COLO829 (cell line): Measurements from ENCODE around the gene TAS2R5.
"Not testable (repeated sequence)": the region's sequence is repeated elsewhere in the genome, so short reads cannot be mapped to it uniquely, and the experiment has no call there.

Source experiments
- DNase-seq: peaks from one replicate; pipeline ENCODE4 v3.0.0; 2012; ENCODE audit warnings: low spot score

TAS2R5 gene, protein sequence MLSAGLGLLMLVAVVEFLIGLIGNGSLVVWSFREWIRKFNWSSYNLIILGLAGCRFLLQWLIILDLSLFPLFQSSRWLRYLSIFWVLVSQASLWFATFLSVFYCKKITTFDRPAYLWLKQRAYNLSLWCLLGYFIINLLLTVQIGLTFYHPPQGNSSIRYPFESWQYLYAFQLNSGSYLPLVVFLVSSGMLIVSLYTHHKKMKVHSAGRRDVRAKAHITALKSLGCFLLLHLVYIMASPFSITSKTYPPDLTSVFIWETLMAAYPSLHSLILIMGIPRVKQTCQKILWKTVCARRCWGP

DNA sequence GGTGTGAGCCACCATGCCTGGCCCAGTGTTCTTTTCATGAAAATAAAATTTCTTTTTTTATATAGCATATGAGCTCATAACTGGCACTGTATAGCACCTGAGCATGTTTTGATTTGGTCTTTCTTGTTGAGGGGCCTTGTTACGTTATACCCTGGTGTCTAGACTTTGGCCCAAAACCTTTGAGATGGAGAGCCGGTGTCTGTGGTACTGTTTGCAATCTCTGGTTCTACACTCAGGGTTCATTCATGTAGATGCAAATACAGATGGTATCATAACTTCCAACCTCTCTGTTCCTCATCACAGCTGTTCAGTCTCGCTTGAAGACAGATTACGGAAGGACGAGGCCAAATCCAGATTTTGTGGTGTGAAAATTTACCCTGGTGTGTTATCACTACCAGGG lies at the start of gene TAS2R5:
TSS of gene TAS2R5 (plus strand) at position 301 of the 400 bp plus-strand sequence. CDS start 145 bp downstream, outside the sequence.
- DNase-seq: no peak

DNA sequence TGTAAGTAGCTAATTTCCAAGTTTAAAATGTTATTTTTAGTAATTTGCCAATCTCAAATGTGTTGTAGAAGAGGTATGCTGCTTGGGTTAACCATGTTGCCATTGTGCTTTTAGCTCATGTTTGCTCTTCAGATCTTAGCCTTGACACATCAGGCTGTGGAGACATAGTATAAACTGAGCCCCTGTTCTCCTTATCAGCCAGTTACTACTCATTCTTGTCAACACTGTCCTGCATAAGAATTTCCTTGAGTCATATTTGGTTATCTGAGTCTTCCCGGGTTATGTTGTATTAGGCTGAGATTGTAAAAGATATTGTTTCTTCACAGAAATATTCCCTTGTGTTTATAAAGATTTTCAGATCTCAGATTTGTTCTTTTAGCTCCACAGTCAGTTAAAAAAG lies 47.8 kb upstream of the TAS2R5 start:
- DNase-seq: no peak

DNA sequence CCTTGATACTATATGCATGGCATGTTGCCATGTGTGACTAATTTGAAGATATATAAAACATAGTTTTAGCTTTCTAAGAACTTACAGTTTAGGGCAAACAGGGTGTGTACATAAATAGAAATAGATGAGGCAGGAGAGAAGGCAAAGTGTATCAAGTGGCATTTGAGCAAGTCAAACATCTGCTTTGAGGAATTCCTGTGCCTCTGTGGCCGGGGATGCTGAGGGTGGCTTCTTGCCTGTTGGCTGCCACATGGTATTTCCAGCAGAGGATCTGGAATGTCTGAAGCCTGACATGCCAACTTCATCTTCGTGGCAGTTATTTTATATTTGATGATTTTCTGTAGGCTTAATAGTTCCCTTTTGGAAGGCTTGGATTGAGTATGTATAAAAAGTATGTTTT lies 45.9 kb upstream of the TAS2R5 start:
- DNase-seq: no peak

DNA sequence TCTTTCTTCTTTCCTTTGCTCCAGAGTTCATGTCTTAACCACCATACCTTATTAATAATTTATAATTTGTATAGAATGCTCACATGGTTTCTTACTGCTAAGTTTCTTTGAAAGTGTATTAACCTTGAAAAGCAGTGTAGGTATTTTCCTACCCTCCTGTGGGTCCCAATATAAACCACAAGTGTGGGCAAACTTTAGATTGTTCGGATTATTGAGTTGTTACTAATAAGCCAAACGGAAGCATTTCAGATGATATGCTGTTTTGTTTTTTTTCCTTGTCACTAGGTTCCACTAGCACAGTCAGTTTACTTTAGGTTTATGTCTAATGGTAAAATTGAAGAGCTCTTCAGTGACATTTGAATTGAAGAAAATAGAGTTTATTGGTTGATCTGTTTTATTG lies 41.6 kb upstream of the TAS2R5 start:
- no peak for DNase-seq

DNA sequence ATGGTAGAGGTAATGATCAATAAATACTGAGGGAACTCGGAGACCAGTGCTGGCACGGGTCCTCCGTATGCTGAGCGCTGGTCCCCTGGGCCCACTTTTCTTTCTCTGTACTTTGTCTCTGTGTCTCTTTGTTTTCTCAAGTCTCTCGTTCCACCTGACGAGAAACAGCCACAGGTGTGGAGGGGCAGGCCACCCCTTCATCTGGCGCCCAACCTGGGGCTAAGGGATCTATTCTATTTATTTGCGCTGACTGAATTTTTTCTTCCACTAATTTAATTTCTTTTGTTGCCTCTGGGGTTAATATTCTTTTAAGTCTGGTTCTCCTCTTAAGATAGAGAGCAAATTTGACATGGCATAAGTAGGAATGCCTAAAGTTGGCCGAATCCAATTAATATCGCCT lies 38.1 kb upstream of the TAS2R5 start:
- DNase-seq: not testable (repeated sequence)

DNA sequence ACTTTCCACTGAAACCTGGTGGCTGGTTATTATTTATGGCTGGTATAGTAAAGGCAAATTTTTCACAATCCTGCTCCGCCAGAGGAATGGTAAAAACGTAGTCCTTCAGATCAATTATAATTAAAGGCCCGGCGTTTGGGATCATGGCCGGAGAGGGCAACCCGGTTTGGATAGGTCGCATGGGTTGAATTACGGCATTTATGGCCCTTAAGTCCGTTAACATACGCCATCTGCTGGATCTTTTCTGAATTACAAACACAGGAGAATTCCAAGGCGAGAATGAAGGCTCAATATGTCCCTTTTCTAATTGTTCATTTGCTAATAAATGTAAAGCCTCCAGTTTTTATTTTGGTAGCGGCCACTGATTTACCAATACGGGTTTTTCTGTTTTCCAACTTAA lies 37.4 kb upstream of the TAS2R5 start:
- no peak for DNase-seq

DNA sequence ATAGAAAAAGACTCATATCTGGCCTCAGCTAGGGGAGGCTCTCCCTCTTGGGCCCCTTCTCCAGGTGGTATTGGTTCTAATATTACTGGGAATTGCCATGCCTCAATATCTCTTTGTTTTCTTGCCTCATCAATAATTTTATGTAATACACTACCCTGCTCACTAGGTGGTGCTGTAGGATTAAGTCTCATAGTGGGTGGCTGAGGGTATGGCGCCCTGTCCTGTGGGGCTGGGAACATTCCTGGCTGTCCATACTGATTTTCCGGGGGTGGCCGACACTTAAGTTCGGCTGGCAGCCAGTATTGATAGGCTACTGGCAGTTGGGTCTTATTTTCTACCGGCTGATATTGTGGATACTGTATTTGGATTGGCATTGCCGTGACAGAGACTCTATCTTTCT lies 35.1 kb upstream of the TAS2R5 start:
- peak; percentile 70 for DNase-seq

DNA sequence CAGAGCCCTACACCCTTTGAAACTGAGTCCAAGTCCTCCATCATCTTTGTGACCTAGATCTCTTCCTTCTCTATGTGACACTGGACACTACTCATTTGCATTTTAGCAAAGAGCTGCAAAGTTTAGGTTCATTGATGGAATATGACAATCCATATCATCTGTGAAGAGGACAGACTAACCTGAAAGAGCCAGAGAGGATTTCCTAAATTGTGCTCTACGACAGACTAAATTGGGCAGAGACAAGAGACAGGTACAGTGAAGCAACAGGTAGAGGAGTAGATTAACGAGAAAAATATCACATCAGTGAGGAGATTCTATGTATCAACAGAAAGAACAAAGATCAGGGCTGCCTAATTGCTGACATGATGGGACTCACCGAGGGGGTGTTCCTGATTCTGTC lies 26.2 kb upstream of the TAS2R5 start, which contains the start of gene TAS2R3:
TSS of gene TAS2R3 (plus strand) at position 301 of the 400 bp plus-strand sequence. CDS start at position 363, 62 bp downstream.
- no peak for DNase-seq

DNA sequence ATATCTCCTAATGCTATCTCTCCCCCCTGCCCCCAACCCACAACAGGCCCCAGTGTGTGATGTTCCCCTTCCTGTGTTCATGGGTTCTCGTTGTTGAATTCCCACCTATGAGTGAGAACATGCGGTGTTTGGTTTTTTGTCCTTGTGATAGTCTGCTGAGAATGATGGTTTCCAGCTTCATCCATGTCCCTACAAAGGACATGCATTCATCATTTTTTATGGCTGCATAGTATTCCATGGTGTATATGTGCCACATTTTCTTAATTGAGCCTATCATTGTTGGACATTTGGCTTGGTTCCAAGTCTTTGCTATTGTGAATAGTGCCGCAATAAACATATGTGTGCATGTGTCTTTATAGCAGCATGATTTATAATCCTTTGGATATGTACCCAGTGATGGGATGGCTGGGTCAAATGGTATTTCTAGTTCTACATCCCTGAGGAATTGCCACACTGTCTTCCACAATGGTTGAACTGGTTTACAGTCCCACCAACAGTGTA lies 19.9 kb upstream of the TAS2R5 start:
- DNase-seq: not testable (repeated sequence)

DNA sequence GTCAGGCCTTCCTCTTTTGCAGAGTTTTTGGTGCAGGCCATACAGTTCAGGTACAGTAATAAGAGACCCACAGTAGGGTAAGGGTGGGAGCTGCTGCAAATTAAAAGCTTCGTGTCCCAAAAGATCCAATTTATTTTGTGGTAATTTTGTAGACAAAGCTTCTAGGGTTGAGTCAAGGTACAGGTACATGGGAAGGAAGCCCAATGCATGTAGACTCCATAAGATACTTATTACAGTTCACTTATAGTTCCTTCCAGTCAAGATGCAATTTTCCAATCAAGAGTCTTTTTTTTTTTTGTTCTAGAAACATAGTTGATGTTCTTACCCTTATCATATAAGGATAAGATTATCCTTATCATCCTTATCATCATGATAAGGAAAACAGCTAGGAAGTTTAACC lies 13.6 kb upstream of the TAS2R5 start, which contains the start of gene TAS2R4:
TSS of gene TAS2R4 (plus strand) at position 301 of the 400 bp plus-strand sequence. CDS start 1,815 bp downstream, outside the sequence.
- no peak for DNase-seq

DNA sequence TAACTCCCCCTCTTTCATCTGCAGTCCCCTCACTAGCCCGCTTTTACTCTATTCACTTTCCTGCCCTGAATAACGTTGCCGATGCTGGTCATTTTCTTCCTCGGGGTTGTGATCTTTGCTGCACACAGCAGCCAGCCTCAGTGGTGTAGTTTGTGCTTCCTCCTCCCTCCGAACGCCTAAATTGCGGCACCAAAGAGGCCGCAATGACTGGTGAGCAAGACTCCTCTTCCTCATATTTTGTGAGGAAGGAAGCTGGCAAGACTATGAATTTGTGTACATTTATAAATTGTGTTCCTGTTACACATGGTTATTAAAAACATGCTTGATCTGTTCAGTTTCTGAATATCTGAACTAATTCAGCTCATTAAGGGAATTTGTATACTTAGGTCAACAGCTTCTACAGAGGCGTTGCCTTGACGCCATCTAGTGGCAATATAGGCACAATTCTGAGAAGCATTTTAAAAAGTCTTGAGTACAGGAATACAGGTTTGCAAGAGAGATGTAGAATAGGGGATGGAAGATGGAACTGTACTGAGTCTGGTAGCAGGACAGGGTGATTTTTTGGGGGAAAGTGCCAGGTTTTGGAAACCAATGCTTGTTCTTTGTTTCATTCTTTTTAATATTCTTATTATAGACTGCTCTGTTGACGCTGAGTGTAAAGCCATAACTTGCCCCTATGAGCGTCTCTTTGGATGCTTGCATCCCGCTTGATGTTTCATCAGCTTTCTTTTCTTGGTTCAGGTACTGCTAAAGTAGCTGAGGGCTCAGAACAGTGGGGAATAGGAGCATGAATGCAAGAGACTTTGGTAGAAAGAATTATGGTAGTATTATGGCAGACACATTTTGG lies 4.1 kb upstream of the TAS2R5 start:
- peak; percentile 78 for DNase-seq

DNA sequence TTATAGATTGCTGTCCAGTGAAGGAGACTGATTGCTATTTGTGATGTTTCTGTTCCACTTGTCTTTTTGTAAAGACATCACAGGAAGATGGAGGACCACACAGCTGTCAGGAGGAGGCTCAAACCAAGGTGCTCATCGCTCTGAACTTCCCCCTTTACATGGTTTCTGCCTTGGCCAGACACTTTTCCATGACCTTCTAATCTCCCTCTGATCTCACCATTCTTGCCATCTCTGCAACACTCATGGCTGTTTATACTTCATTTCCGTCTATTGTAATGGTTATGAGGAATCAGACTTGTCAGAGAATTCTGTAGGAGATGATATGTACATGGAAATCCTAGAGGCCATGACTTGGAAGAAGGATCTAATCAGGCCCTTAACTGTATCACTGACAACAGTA lies 1.7 kb upstream of the TAS2R5 start:
- no peak for DNase-seq

DNA sequence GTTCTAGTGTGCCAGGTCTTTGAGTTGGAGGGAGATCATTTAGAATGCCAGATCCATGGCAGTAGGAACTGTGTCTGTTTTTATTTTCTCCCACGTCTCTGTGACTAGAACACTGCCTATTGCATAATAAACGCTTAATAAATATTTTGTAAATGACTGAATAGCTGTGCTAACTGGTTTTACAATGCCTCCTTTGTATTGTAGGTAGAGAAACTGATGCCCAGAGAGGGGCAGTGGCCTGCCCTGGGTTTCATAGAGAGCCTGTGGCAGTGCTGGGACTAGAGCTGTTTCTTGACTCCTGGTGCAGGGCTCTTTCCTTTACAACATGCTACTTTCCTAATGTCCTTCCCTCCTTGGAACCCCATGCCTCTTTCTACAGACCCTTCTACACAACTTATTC lies 2.5 kb downstream of the TAS2R5 start:
- peak; percentile 82 for DNase-seq

DNA sequence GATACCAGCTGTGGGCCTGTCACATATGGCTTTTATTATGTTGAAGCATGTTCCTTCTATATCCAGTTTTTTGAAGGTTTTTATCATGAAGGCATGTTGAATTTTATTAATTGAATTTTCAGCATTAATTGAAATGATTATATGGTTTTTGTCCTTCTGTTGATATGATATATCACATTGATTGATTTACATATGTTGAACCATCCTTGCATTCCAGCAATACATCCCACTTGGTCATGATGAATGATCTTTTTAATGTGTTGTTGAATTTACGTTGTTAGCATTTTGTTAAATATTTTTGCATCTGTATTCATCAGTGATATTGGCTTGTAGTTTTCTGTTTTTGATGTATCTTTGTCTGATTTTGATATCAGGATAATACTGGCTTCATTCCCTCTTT lies 30.1 kb downstream of the TAS2R5 start:
- DNase-seq: no peak

DNA sequence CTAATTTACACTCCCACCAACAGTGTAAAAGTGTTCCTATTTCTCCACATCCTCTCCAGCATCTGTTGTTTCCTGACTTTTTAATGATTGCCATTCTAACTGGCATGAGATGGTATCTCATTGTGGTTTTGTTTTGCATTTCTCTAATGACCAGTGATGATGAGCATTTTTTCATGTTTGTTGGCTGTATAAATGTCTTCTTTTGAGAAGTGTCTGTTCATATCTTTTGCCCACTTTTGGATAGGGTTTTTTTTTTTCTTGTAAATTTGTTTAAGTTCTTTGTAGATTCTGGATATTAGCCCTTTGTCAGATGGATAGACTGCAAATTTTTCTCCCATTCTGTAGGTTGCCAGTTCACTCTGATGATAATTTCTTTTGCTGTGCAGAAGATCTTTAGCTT lies 32.4 kb downstream of the TAS2R5 start:
- DNase-seq: not testable (repeated sequence)

DNA sequence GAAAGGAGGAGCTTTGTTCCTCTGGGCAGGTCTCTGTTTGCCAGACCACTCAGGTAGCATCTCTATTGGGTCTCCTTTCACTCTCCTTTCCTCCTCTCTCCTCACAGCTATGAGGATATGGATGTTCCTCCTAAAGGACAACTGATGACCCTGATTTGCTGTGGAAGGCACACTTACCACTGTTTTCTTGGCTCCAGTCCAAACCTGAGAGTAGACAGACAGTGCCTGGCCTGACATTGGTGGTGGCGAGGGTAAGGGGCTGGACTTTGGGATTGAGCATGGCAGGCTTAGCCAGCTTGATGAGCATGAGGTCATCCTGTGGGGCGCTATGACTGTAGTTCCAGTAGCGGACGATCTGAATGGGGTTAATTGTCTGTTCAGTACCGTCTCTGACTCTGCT lies 47.7 kb downstream of the TAS2R5 start:
- DNase-seq: no peak

DNA sequence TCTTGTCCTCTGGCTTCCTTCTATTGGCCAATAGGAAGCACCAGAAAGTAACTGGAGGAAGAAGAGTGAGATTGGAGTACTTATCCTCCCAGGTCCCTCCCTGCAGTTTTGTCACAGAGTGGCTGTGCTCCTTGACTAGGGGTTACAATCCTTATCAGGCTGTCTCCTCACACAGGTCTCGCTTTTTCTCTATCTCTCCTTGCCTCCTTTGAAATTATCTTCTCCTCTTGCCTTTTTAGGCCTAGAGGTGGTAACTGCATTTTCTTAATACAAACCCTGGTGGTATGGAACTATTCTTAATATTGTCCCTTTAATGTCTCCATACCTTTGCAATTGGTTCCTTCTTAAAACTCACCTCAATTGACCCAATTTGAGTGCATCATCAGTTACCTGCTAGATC lies 48.6 kb downstream of the TAS2R5 start:
- DNase-seq: no peak

DNA sequence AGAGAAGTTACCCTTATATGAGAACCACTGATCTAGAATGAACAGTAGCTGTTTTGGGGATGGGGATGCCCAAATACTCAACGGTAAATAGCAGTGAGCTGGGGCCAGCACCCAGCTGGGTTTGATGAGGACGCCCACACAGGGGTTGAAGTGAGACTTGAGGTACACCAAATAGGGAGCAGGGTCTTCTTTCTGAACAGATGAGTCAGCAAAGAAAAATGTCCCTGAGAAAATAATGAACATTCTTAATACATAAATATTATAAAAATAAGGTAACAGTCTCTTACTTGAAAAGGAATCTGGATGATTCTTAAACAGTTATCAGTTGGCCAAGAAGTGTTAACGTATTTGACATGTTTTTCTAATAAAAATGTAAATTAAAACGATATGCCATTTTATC lies 49.2 kb downstream of the TAS2R5 start:
- DNase-seq: no peak

DNA sequence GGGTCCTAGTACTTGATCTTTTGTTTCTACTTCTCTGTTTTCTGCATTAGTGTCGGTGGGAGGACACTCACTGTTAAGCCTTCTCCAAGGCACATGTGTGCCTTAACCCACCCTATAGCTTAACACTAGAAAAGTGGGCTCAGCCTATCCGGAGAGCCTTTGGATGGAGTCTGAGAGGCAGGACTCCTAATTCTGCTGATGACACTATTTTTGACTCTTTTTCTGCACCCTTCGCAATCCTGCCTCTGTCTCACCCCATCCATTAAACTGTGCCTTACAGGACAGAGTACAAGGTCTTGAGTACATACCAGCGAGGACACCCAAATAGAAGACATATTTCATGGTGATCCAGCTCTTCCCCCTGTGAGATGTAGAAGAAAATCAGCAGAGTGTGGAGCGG lies 50.7 kb downstream of the TAS2R5 start:
- DNase-seq: no peak
